ENCODE results near the gene CD82.
A peak's percentile ranks its signal among the peaks of the same experiment; 100 is the strongest.

Gene CD82

DNA sequence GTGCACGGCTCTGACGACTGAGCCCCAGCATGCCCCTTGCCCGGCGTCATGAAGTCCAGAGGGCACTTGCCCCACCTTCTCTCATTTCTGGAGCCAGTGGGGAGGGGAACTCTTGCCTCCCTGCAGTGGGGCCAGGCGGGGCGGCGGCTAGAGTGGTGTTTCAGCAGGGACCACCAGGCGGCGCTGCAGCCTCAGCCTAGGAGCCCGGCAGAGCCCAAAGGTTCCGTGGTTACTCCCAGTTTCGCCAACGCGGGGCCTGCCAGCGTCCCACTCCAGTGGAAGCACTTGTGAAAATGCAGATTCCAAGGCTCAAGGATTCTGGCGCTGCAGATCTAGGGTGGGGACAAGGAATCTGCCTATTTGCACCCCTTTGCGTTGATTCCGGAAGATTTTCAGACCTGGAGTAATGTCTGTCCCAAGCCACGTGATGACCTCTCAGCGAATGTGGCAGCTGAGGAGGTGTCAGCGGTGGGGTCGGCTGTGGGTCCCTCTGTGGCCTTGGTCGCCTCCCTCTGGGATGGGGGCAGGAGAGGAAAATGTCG, 55.7 kb downstream of the CD82 start:
- Mint-ChIP-seq H3K4me3 (peak overlapping the region; percentile 64), H3K27ac (no peak overlapping the region), H3K4me1 (peaks cover 41% of the 10 kb centered on the region), H3K36me3 (ENCODE audit: low read depth) (no peaks in the 10 kb centered on the region), H3K9me3 (no peaks in the 10 kb centered on the region), H3K27me3 (ENCODE audit: low read depth, poor library complexity) (peaks cover 25% of the 10 kb centered on the region)
- DNase-seq: peak; percentile 91
- TF ChIP-seq CTCF (IDR thresholded peaks at IDR 0.05): peak; percentile 99

DNA sequence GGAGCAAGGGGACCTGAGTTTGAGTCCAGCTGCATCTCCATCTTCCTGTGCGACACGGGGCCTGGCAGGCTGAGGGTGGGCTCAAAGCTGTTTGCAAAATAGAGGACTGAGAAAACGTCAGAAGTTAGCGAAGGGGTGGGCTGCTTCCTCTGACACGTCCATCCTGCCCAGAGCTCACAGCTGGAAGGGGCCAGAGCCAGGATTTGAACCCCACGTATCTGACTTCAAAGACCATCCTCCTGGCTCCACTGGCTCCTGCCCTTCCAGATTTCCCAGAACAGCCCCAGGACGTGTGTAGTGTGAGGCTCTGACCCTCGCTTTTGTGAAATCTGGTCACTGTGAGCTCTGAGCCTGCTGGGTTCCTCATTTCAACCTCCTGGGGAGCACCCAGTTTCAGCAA, 56.3 kb downstream of the CD82 start:
- DNase-seq: no peak
- Mint-ChIP-seq H3K27me3 (ENCODE audit: low read depth, poor library complexity) (peaks cover 29% of the 10 kb centered on the region), H3K27ac (no peak overlapping the region), H3K36me3 (ENCODE audit: low read depth) (no peaks in the 10 kb centered on the region), H3K9me3 (no peaks in the 10 kb centered on the region), H3K4me3 (no peak overlapping the region), H3K4me1 (peaks cover 42% of the 10 kb centered on the region)
- no peak for TF ChIP-seq CTCF (IDR thresholded peaks at IDR 0.05)

- H3K9me3 Mint-ChIP-seq: no peaks in the 10 kb centered on the region
- H3K4me3 Mint-ChIP-seq: no peak overlapping the region
- no peak for TF ChIP-seq CTCF (IDR thresholded peaks at IDR 0.05)
- DNase-seq: no peak
- peaks cover 46% of the 10 kb centered on the region for H3K4me1 Mint-ChIP-seq
- H3K36me3 Mint-ChIP-seq (ENCODE audit: low read depth): no peaks in the 10 kb centered on the region
- no peak overlapping the region for H3K27ac Mint-ChIP-seq
- H3K27me3 Mint-ChIP-seq (ENCODE audit: low read depth, poor library complexity): peaks cover 29% of the 10 kb centered on the region
Measured at GRCh38 chr11:44622190-44622650, 56.8 kb downstream of the CD82 start.

DNA sequence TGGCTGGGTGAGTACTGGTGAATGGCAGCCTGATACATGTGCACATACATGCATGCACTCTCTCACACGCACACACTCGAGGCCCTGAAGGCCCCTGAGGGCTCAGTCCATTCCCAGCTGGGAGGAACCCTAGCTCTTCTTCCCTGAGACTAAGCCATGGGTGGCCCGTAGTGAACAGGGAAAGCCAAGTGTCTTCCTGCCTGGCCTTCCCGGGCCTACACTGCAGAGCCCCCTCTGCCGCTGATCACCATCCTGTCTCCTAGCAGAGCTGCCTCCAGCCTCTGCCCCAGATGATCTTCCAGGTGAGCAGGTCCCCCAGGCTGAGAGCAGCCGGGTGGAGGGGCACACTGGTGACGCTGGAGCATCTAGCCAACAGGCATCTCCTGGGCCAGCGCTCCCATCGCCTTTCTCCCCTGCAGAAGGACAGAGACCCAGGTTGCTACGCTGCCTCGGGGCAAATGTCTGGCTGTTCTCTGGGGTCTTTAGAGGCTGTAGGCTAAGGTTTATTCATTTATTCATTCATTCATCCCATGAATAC, 57.3 kb downstream of the CD82 start:
- H3K4me1 Mint-ChIP-seq: peaks cover 52% of the 10 kb centered on the region
- TF ChIP-seq CTCF (IDR thresholded peaks at IDR 0.05): no peak
- H3K4me3 Mint-ChIP-seq: no peak overlapping the region
- H3K36me3 Mint-ChIP-seq (ENCODE audit: low read depth): no peaks in the 10 kb centered on the region
- no peak overlapping the region for H3K27ac Mint-ChIP-seq
- no peaks in the 10 kb centered on the region for H3K9me3 Mint-ChIP-seq
- peaks cover 29% of the 10 kb centered on the region for H3K27me3 Mint-ChIP-seq (ENCODE audit: low read depth, poor library complexity)
- DNase-seq: no peak

- no peak for DNase-seq
- H3K36me3 Mint-ChIP-seq (ENCODE audit: low read depth): no peaks in the 10 kb centered on the region
- no peak overlapping the region for H3K27ac Mint-ChIP-seq
- peaks cover 57% of the 10 kb centered on the region for H3K4me1 Mint-ChIP-seq
- peaks cover 29% of the 10 kb centered on the region for H3K27me3 Mint-ChIP-seq (ENCODE audit: low read depth, poor library complexity)
- TF ChIP-seq CTCF (IDR thresholded peaks at IDR 0.05): no peak
- no peak overlapping the region for H3K4me3 Mint-ChIP-seq
- no peaks in the 10 kb centered on the region for H3K9me3 Mint-ChIP-seq
Measured at GRCh38 chr11:44623341-44623730, 57.9 kb downstream of the CD82 start.

All from nephron progenitor cell (in vitro differentiated cells).